Lower leg skin (tissue), 3 donors: ENCODE measurements around the gene HEPHL1.

Experiments used
- CTCF ChIP-seq, 3 donors: fragments of 450-650 bp; IDR thresholded peaks; one replicate each; pipeline ENCODE4 v1.5.1; 2016; ENCODE audit warnings: antibody characterized with exemption in 3 of 3, mild to moderate bottlenecking in 3 of 3, moderate library complexity in 2 of 3
- POLR2A ChIP-seq, 2 donors: fragments of 450-650 bp; IDR thresholded peaks; one replicate each; pipeline ENCODE4 v1.6.1; 2016 to 2017; ENCODE audit warnings: antibody characterized with exemption in 2 of 2, mild to moderate bottlenecking in 1 of 2, moderate library complexity in 1 of 2

GRCh38 chr11:94000659-94001058 lies 20.5 kb upstream of the HEPHL1 start:
- TF ChIP-seq CTCF (IDR thresholded peaks at IDR 0.05) = no peak
- no peak for TF ChIP-seq POLR2A (IDR thresholded peaks at IDR 0.05)
